Stimulated activated naive CD4-positive, alpha-beta T cell treated with Interleukin-2 at 50 U/mL for 16 hours (primary cell): ENCODE data around the gene PRKACG.
"Not testable (repeated sequence)": the region's sequence is repeated elsewhere in the genome, so short reads cannot be mapped to it uniquely, and the experiment has no call there.

Experiments
- DNase-seq: peaks from one replicate; lab custom pipeline; 2025; lab: John Stamatoyannopoulos, UW

The PRKACG gene

GRCh38 chr9:69014013-69014412, at the start of gene PRKACG:
Gene PRKACG, minus strand, starts transcription at chr9:69014113. Its CDS starts 21 bp downstream, at chr9:69014092.
- DNase-seq: no peak

- no peak for DNase-seq
Observed at GRCh38 chr9:69062195-69062594, 48.3 kb upstream of the PRKACG start.

GRCh38 chr9:69060766-69061165, 46.9 kb upstream of the PRKACG start:
- DNase-seq: no peak

- DNase-seq: no peak
Observed at GRCh38 chr9:69058101-69058500, 44.2 kb upstream of the PRKACG start.

GRCh38 chr9:69056191-69056815, 42.4 kb upstream of the PRKACG start:
- DNase-seq: no peak

DNA sequence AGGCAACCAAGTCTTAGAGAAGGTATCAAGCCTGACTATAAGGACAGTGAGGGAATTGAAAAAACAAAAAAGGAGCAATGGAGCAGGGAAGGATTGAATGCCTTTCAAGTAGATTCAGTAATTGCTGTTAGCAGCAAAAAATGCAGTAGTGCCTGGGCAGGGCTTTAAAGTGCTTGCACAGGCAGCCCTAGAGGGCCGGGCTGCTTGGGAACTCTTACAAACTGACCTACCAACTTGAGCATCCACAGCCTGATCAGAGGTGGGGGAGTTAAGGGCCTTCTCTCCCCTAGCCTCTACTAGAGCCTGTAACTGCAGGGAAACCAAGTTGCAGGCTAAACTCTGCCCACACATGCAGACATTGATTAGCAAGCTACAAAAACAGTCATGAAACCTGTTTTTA, 41.1 kb upstream of the PRKACG start:
- DNase-seq: no peak

GRCh38 chr9:69050936-69051335, 37.0 kb upstream of the PRKACG start:
- not testable (repeated sequence) for DNase-seq

GRCh38 chr9:69049094-69049493, 35.2 kb upstream of the PRKACG start:
- no peak for DNase-seq

DNA sequence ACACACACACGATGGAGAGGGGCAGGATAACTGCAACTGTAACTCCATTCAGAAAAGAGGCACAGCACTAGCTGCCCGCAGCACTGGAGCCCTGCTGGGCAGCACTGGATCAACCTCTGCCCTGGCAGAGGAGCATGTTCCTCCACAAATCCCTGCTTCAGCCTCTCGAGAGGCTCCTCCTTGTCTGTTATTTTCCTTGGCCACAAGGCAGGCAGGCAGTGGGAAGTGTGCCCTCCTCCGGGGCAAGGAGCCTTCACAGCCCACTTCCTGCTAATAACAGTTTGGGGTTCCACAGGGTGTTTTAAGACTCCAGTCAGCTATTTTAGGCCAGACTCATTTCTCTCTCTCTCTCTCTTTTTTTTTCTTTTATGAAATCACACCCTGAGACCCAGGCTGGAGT, 33.5 kb upstream of the PRKACG start:
- DNase-seq: no peak

DNA sequence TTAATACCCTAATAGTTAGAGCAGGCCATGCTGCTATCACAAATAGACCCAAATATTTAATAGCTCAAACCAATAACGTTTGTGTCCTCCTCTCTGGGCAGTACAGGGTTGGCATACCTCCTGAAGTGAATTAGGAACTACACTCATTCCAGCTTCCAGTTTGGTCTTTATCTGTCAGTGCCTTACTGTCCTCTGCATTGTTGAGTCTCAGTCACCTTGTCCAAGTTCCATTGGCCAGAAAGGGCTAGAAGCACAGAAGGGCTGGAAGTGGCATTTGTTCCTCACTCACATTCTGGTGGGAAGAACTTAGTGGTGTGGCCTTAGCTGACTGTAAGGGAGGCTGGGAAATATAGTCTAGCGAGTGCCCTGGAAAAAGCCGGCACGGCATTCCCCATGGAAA, 32.8 kb upstream of the PRKACG start:
- DNase-seq: no peak

GRCh38 chr9:69045821-69046220, 31.9 kb upstream of the PRKACG start:
- no peak for DNase-seq

GRCh38 chr9:69044240-69045219, 30.6 kb upstream of the PRKACG start:
- no peak for DNase-seq

DNA sequence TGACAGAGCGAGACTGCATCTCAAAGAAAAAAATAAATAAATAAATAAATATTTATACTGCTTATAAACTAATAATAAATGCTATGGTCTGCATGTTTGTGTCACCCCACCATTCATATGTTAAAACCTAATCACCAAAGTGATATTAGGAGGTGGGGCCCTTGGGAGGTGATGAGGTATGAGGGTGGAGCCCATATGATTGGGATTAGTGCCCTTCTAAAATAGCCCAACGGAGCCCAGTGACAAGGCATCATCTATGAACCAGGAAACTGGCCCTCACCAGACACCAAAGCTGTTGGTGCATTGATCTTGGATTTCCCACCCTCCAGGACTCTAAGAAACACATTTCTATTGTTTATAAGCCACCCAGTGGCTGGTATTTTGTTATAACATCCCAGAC, 26.7 kb upstream of the PRKACG start:
- DNase-seq: no peak

DNA sequence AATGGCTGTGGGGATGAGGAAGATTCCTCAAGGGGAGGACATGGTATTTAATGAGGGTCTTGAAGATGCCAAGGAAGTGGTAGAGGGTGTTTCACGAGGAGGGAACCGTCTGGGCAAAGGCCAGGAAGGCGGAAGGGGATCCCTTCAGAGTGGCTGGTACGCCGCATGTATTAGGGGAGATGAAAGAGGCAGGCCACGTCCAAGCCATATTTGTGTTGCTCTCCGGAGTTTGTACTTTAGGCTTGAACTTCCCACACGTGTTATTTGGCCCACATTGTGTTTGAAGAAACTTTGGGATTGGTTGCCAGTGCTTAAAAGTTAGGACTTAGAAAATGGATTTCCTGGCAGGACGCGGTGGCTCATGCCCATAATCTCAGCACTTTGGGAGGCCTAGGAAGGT, 22.9 kb upstream of the PRKACG start:
- DNase-seq: no peak

DNA sequence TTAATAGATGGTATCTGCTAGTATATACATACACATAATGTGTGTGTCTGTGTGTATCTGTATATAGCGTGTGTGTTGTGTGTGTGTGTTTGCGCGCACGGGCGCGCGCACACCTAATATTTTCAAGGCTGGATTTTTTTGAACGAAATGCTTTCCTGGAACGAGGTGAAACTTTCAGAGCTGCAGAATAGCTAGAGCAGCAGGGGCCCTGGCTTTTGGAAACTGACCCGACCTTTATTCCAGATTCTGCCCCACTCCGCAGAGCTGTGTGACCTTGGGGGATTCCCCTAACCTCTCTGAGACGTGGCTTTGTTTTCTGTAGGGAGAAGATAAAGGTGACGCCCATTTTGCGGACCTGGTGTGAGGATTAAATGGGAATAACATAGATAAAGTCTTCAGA, 22.4 kb upstream of the PRKACG start:
- peak; percentile 9 for DNase-seq

GRCh38 chr9:69035438-69036308, 21.8 kb upstream of the PRKACG start, which contains the start of gene FXN:
Gene FXN, plus strand, starts transcription at chr9:69035752. Its CDS starts 31 bp downstream, at chr9:69035783.
- DNase-seq: peak; percentile 72

- no peak for DNase-seq
Observed at GRCh38 chr9:69034071-69034470, 20.2 kb upstream of the PRKACG start.

GRCh38 chr9:69030851-69031645, 17.1 kb upstream of the PRKACG start:
- DNase-seq: no peak

- DNase-seq: no peak
Observed at GRCh38 chr9:69029535-69029934, 15.6 kb upstream of the PRKACG start.

DNA sequence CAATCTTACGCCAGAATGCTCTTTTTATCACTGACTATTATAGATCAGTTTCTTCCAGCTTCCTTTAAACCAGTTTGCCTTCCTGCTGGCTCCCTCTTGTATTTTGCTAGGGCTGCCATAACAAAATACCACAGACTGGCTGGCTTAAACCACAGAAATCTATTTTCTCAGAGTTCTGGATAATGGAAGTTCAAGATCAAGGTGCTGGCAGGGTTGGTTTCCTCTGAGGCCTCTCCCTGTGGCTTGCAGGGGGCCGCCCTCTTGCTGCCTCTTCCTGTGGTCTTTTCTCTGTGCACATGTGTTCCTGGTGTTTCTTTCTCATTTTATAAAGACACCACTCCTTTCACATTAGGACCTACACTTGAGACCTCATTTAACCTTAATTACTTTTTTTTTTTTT, 14.8 kb upstream of the PRKACG start:
- peak; percentile 2 for DNase-seq

DNA sequence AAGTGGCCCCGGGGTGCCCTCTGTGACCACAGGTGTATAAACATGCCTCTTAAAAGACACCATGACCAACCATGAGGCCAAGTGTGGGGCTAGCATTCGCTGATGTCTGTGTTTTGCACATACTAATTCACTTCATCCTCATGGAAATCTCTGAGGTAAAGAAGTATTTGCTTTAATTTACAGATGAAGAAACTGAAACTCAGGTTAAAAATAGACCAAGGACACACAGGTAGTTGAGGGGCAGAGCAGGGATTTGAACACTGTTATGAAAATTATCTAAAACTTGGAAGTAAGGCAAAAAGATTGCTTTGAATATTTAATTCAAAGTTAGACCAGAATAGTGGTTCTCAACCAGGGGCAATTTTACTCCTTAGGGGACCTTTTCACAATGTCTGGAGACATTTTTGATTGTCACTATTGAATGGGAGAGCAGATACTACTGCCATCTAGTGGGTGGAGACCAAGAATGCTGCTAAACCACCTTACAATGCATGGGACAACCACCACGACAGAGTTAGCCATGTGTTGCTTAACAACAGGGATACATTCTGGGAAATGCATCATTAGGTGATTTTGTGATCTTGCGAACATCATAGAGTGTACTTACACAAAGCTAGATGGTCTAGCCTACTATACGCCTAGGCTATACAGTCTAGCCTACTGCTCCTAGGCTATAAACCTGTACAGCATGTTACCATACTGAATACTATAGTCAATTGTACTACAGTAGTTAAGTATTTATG, 13.6 kb upstream of the PRKACG start:
- peak; percentile 3 for DNase-seq
